ENCODE results near the gene JAGN1.

GRCh38 chr3:9901967-9902366 is 11.6 kb downstream of the JAGN1 start:
- no peak for TF ChIP-seq FOXM1 (IDR thresholded peaks at IDR 0.05; ENCODE audit: borderline replicate concordance)
- no peak for TF ChIP-seq TARDBP (IDR thresholded peaks at IDR 0.05)
- TF ChIP-seq SP1 (IDR thresholded peaks at IDR 0.05): no peak
- TF ChIP-seq NFRKB (IDR thresholded peaks at IDR 0.05): no peak
- no peak for TF ChIP-seq BHLHE40 (IDR thresholded peaks at IDR 0.05; ENCODE audit: borderline replicate concordance)
- no peak for TF ChIP-seq L3MBTL2 (conservative IDR thresholded peaks at IDR 0.05)
- TF ChIP-seq SUZ12 (IDR thresholded peaks at IDR 0.05): no peak
- no peak for TF ChIP-seq ELF4 (IDR thresholded peaks at IDR 0.05)
- TF ChIP-seq CTBP1 (IDR thresholded peaks at IDR 0.05; ENCODE audit: borderline replicate concordance): no peak
- TF ChIP-seq ZNF384 (IDR thresholded peaks at IDR 0.05): no peak
- TF ChIP-seq FOXK2 (IDR thresholded peaks at IDR 0.05): no peak
- TF ChIP-seq, protein P1, sequence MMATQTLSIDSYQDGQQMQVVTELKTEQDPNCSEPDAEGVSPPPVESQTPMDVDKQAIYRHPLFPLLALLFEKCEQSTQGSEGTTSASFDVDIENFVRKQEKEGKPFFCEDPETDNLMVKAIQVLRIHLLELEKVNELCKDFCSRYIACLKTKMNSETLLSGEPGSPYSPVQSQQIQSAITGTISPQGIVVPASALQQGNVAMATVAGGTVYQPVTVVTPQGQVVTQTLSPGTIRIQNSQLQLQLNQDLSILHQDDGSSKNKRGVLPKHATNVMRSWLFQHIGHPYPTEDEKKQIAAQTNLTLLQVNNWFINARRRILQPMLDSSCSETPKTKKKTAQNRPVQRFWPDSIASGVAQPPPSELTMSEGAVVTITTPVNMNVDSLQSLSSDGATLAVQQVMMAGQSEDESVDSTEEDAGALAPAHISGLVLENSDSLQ (IDR thresholded peaks at IDR 0.05): no peak
- TF ChIP-seq HDGF (IDR thresholded peaks at IDR 0.05; ENCODE audit: borderline replicate concordance): no peak
- TF ChIP-seq ARNT (IDR thresholded peaks at IDR 0.05): no peak

Data from HEK293T (cell line).